Esophagus squamous epithelium (tissue), 5 donors: ENCODE data around the gene CPNE4. TPM values are rescaled to one million over a fixed set of nuclear protein-coding genes. Genes with fewer than 3 reads are reported as not detected.

Source experiments
- DNase-seq: peaks from one replicate; lab custom pipeline; 2025; lab: John Stamatoyannopoulos, UW
- H3K27ac ChIP-seq, 4 donors: fragments of 200-600 bp; sonication (generic); one replicate each; pipeline ENCODE4 v1.5.1; 2016 to 2019; ENCODE audit warnings: mild to moderate bottlenecking in 1 of 4
- H3K27me3 ChIP-seq, 4 donors: fragments of 200-600 bp; sonication (generic); 1 replicate in 3 of 4; 2 replicates in 1 of 4; pipeline versions ENCODE4 v1.5.1 to v1.6.0; 2017 to 2021; ENCODE audit warnings: antibody characterized with exemption in 1 of 4
- H3K36me3 ChIP-seq, 3 donors: fragments of 200-600 bp; sonication (generic); one replicate each; pipeline ENCODE4 v1.5.1; 2016 to 2019
- H3K4me1 ChIP-seq, 3 donors: fragments of 200-600 bp; sonication (generic); one replicate each; pipeline ENCODE4 v1.5.1; 2017 to 2019
- H3K4me3 ChIP-seq, 4 donors: fragments of 200-600 bp; sonication (generic); 1 replicate in 3 of 4; 2 replicates in 1 of 4; pipeline ENCODE4 v1.5.1; 2016 to 2019; ENCODE audit warnings: mild to moderate bottlenecking in 2 of 4, moderate library complexity in 1 of 4
- H3K9me3 ChIP-seq, 3 donors: fragments of 200-600 bp; sonication (generic); one replicate each; pipeline ENCODE4 v1.5.1; 2016 to 2019
- CTCF ChIP-seq, 6 experiments: fragments of 450-650 bp in 4 of 6; fragments of 200-600 bp in 2 of 6; sonication (generic) in 2 of 6; IDR thresholded peaks; one replicate each; pipeline ENCODE4 v1.5.1; 2016 to 2019; ENCODE audit warnings: antibody characterized with exemption in 6 of 6, mild to moderate bottlenecking in 4 of 6, moderate library complexity in 4 of 6
- POLR2A ChIP-seq, 4 donors: fragments of 450-650 bp; IDR thresholded peaks; one replicate each; pipeline ENCODE4 v1.6.1; 2017; ENCODE audit warnings: antibody characterized with exemption in 4 of 4, mild to moderate bottlenecking in 4 of 4, moderate library complexity in 3 of 4
- WGBS, 2 donors: methylation state at CpG; one replicate each; pipeline ENCODE4 v1.1.5; 2018; 5-methylcytosine and 5-hydroxymethylcytosine counted together
- intact Hi-C: fragments of 100-400 bp; cut with DNase I; formaldehyde crosslinking; loops from one replicate; pipeline ENCODE4 v1.15.0; 2022
- total RNA-seq, 4 donors: library from RNA; depleted of rRNA; stranded (reverse); fragments of >200 nt; gene quantifications; one replicate each; pipeline ENCODE4 v1.1.0, GENCODE V29; 2016
- donor health status: DM: yes; HTN: yes; CAD: no.

The CPNE4 gene
- total RNA-seq, 4 donors from 2014 or later = 0.19 TPM; not detected in 3

- DNase-seq = no peak
- TF ChIP-seq CTCF (IDR thresholded peaks at IDR 0.05) (no peak), POLR2A (IDR thresholded peaks at IDR 0.05) (no peak)
- H3K9me3 ChIP-seq = no peaks in the 10 kb centered on the region
- no peaks in the 10 kb centered on the region for H3K36me3 ChIP-seq
- intact Hi-C loops = no loop called here
- H3K4me1 ChIP-seq = no peaks in the 10 kb centered on the region
- WGBS, 2 donors = 47 to 48% methylated on average over 9 of the region's 9 CpGs
- H3K27ac ChIP-seq = no peak overlapping the region
- H3K27me3 ChIP-seq = no peaks in the 10 kb centered on the region
- no peak overlapping the region for H3K4me3 ChIP-seq
Measured at GRCh38 chr3:131843174-131843573, 191.6 kb downstream of the CPNE4 start.

- H3K27ac ChIP-seq = no peak overlapping the region
- no peaks in the 10 kb centered on the region for H3K9me3 ChIP-seq
- TF ChIP-seq POLR2A (IDR thresholded peaks at IDR 0.05) (no peak), CTCF (IDR thresholded peaks at IDR 0.05) (no peak)
- no peak for DNase-seq
- 58 to 70% methylated on average over 1 of the region's 1 CpG for WGBS, 2 donors
- no peaks in the 10 kb centered on the region for H3K4me1 ChIP-seq
- intact Hi-C loops = no loop called here
- no peaks in the 10 kb centered on the region for H3K27me3 ChIP-seq
- H3K4me3 ChIP-seq = no peak overlapping the region
- no peaks in the 10 kb centered on the region for H3K36me3 ChIP-seq
Measured at GRCh38 chr3:131840156-131840797, 194.5 kb downstream of the CPNE4 start.

- Histone ChIP-seq H3K27ac (no peak overlapping the region), H3K36me3 (no peaks in the 10 kb centered on the region), H3K4me1 (no peaks in the 10 kb centered on the region), H3K9me3 (no peaks in the 10 kb centered on the region), H3K4me3 (no peak overlapping the region), H3K27me3 (no peaks in the 10 kb centered on the region)
- WGBS, 2 donors = 94 to 100% methylated on average over 1 of the region's 1 CpG
- intact Hi-C loops = no loop called here
- no peak for TF ChIP-seq POLR2A (IDR thresholded peaks at IDR 0.05)
- no peak for TF ChIP-seq CTCF (IDR thresholded peaks at IDR 0.05)
- DNase-seq = no peak
Measured at GRCh38 chr3:131835906-131836305, 198.9 kb downstream of the CPNE4 start.

- H3K4me3 ChIP-seq = no peak overlapping the region
- no peak for DNase-seq
- 74 to 80% methylated on average over 4 of the region's 4 CpGs for WGBS, 2 donors
- no peaks in the 10 kb centered on the region for H3K9me3 ChIP-seq
- TF ChIP-seq POLR2A (IDR thresholded peaks at IDR 0.05) = no peak
- no peak for TF ChIP-seq CTCF (IDR thresholded peaks at IDR 0.05)
- H3K27ac ChIP-seq = no peak overlapping the region
- H3K4me1 ChIP-seq = no peaks in the 10 kb centered on the region
- H3K36me3 ChIP-seq = no peaks in the 10 kb centered on the region
- no peaks in the 10 kb centered on the region for H3K27me3 ChIP-seq
- intact Hi-C loops = no loop called here
Measured at GRCh38 chr3:131831608-131832007, 203.2 kb downstream of the CPNE4 start.

GRCh38 chr3:131821191-131821762, 213.5 kb downstream of the CPNE4 start:
- DNase-seq = no peak
- Histone ChIP-seq H3K27ac (no peak overlapping the region), H3K9me3 (no peaks in the 10 kb centered on the region), H3K4me3 (no peak overlapping the region), H3K4me1 (no peaks in the 10 kb centered on the region), H3K27me3 (no peaks in the 10 kb centered on the region), H3K36me3 (no peaks in the 10 kb centered on the region)
- no peak for TF ChIP-seq CTCF (IDR thresholded peaks at IDR 0.05)
- TF ChIP-seq POLR2A (IDR thresholded peaks at IDR 0.05) = no peak
- 51 to 59% methylated on average over 3 of the region's 3 CpGs for WGBS, 2 donors
- intact Hi-C loops = no loop called here
